Tibial nerve (tissue), 4 donors: ENCODE results near the gene MSS51.

ENCODE experiments used
- CTCF ChIP-seq, 5 experiments: fragments of 200-600 bp in 3 of 5; fragments of 450-650 bp in 2 of 5; sonication (generic) in 3 of 5; IDR thresholded peaks; one replicate each; pipeline ENCODE4 v1.5.1; 2016 to 2019; ENCODE audit warnings: antibody characterized with exemption in 5 of 5, mild to moderate bottlenecking in 3 of 5, moderate library complexity in 2 of 5
- EP300 ChIP-seq, 2 donors: sonication (generic); formaldehyde crosslinking; IDR thresholded peaks; one replicate each; pipeline ENCODE4 v1.6.1; 2017; ENCODE audit warnings: antibody characterized with exemption in 2 of 2, mild to moderate bottlenecking in 1 of 2
- POLR2A ChIP-seq, 2 donors: fragments of 450-650 bp; IDR thresholded peaks; one replicate each; pipeline ENCODE4 v1.6.1; 2017; ENCODE audit warnings: antibody characterized with exemption in 2 of 2, mild to moderate bottlenecking in 2 of 2, moderate library complexity in 2 of 2

- peak in 1 of 2 donors; percentile 79 for TF ChIP-seq POLR2A (IDR thresholded peaks at IDR 0.05)
- peak; percentile 17 to 54 (median 48) for TF ChIP-seq CTCF (IDR thresholded peaks at IDR 0.05)
- TF ChIP-seq EP300 (IDR thresholded peaks at IDR 0.05), result peak; percentile 61 to 94
Observed at GRCh38 chr10:73413528-73414229, 19.7 kb downstream of the MSS51 start, which contains the start of gene ANXA7.
